Ovary (tissue), 9 donors: ENCODE measurements around the gene DEFB110. TPM values are rescaled to one million over a fixed set of nuclear protein-coding genes. Genes with fewer than 3 reads are reported as not detected.

Source experiments
- DNase-seq, 5 donors: peaks; one replicate each; pipeline ENCODE4 v3.0.0-alpha.2; 2019 to 2020
- H3K27ac ChIP-seq, 2 donors: fragments of 200-600 bp; one replicate each; pipeline versions ENCODE4 v1.5.1 to v1.8.0; 2019 to 2022
- H3K27me3 ChIP-seq: fragments of 200-600 bp; one replicate; pipeline ENCODE4 v1.8.0; 2022
- H3K36me3 ChIP-seq: fragments of 200-600 bp; sonication (generic); one replicate; pipeline ENCODE4 v1.5.1; 2019
- H3K4me1 ChIP-seq: one replicate; pipeline ENCODE4 v1.8.1; 2013; ENCODE audit warnings: mild to moderate bottlenecking, moderate library complexity; ENCODE audit not compliant: insufficient read depth
- H3K4me3 ChIP-seq: fragments of 200-600 bp; sonication (generic); one replicate; pipeline ENCODE4 v1.5.1; 2017
- H3K9me3 ChIP-seq, 2 donors: fragments of 200-600 bp in 1 of 2; sonication (generic) in 1 of 2; one replicate each; pipeline versions ENCODE4 v1.5.1 to v1.8.1; 2013 to 2019; ENCODE audit warnings: mild to moderate bottlenecking in 1 of 2, moderate library complexity in 1 of 2
- CTCF ChIP-seq, 3 donors: fragments of 450-650 bp in 2 of 3; fragments of 200-600 bp in 1 of 3; IDR thresholded peaks; one replicate each; pipeline versions ENCODE4 v1.5.1 to v1.8.0; 2016 to 2022; ENCODE audit warnings: antibody characterized with exemption in 3 of 3, mild to moderate bottlenecking in 1 of 3
- EP300 ChIP-seq: sonication (generic); formaldehyde crosslinking; IDR thresholded peaks from one replicate; pipeline ENCODE4 v1.6.1; 2017; ENCODE audit warnings: antibody characterized with exemption
- POLR2A ChIP-seq: fragments of 450-650 bp; IDR thresholded peaks from one replicate; pipeline ENCODE4 v1.6.1; 2017; ENCODE audit warnings: antibody characterized with exemption, mild to moderate bottlenecking, moderate library complexity
- WGBS, 3 donors: extraction: QIAGEN DNeasy Blood & Tissue Kit in 1 of 3; methylation state at CpG; one replicate each; pipeline versions ENCODE4 v1.1.5 to v1.1.7; 2013 to 2017; 5-methylcytosine and 5-hydroxymethylcytosine counted together
- intact Hi-C, 4 donors: fragments of 100-400 bp; cut with DNase I; formaldehyde crosslinking; loops; one replicate each; pipeline versions ENCODE4 v1.11.0 to v1.15.1; 2022 to 2023
- polyA plus RNA-seq, 2 donors: library from polyadenylated mRNA; stranded (reverse); fragments of 200-250 nt in 1 of 2; fragments of 350-450 nt in 1 of 2; fragmentation: Illumina TruSeq in 1 of 2; extraction: RNeasy Lipid Tissue Mini Kit (QIAGEN cat#74804) in 1 of 2; gene quantifications; one replicate each; pipeline ENCODE4 v1.2.3, GENCODE V29; 2013 to 2014
- total RNA-seq, 7 donors: library from RNA; depleted of rRNA in 2 of 7; stranded (reverse); fragments of >200 nt in 2 of 7; fragmentation: NEBNext Ultra II Directional in 3 of 7; extraction: Animal tissue kit (Norgen Biotek cat#: 25700) in 3 of 7; gene quantifications; one replicate each; pipeline versions ENCODE4 v1.1.0 to v1.2.4, GENCODE V29; 2016 to 2023
- donor health status: DM: no; HTN: no; CAD: no; lungs with moderate emphysema.
- donor health status: DM: no; HTN: no; CAD: no.
- donor health status: Bipolar disorder and iron deficiency.
- donor health status: DM: yes; HTN: yes; CAD: no.
- donor health status: DM: no; HTN: no; CAD: no.
- donor health status: DM: yes; HTN: yes; CAD: no.

Gene DEFB110
- total and polyA plus RNA-seq, 9 donors, result not detected

- Histone ChIP-seq H3K27ac (no peak overlapping the region), H3K27me3 (no peaks in the 10 kb centered on the region), H3K9me3 (no peaks in the 10 kb centered on the region), H3K4me3 (no peak overlapping the region), H3K4me1 (no peaks in the 10 kb centered on the region), H3K36me3 (no peaks in the 10 kb centered on the region)
- WGBS, 3 donors, result 86 to 87% (median 87%) methylated on average over 4 of the region's 4 CpGs
- DNase-seq, result no peak
- TF ChIP-seq EP300 (no peak), POLR2A (no peak), CTCF (IDR thresholded peaks at IDR 0.05) (no peak)
- intact Hi-C loops, result no loop called here
Measured at GRCh38 chr6:50025258-50025657, 3.5 kb upstream of the DEFB110 start.

- Histone ChIP-seq H3K36me3 (no peaks in the 10 kb centered on the region), H3K9me3 (no peaks in the 10 kb centered on the region), H3K27me3 (no peaks in the 10 kb centered on the region), H3K4me1 (no peaks in the 10 kb centered on the region), H3K4me3 (no peak overlapping the region), H3K27ac (no peak overlapping the region)
- TF ChIP-seq CTCF (IDR thresholded peaks at IDR 0.05), result no peak
- TF ChIP-seq EP300, result no peak
- no peak for TF ChIP-seq POLR2A
- DNase-seq, result no peak
- WGBS, 3 donors, result 63 to 78% (median 71%) methylated on average over 3 of the region's 3 CpGs
- intact Hi-C loops, result no loop called here
Measured at GRCh38 chr6:50007819-50008218, 14.0 kb downstream of the DEFB110 start.

GRCh38 chr6:50003139-50003538 lies 18.7 kb downstream of the DEFB110 start:
- Histone ChIP-seq H3K27me3 (peaks cover 3% of the 10 kb centered on the region), H3K4me1 (no peaks in the 10 kb centered on the region), H3K4me3 (no peak overlapping the region), H3K36me3 (no peaks in the 10 kb centered on the region), H3K9me3 (no peaks in the 10 kb centered on the region), H3K27ac (no peak overlapping the region)
- TF ChIP-seq POLR2A (no peak), CTCF (IDR thresholded peaks at IDR 0.05) (no peak), EP300 (no peak)
- no peak for DNase-seq
- intact Hi-C loops, result no loop called here
- 19 to 34% (median 20%) methylated on average over 3 of the region's 3 CpGs for WGBS, 3 donors

- Histone ChIP-seq H3K27me3 (peaks cover 3% of the 10 kb centered on the region), H3K4me1 (no peaks in the 10 kb centered on the region), H3K27ac (no peak overlapping the region), H3K36me3 (no peaks in the 10 kb centered on the region), H3K9me3 (no peaks in the 10 kb centered on the region), H3K4me3 (no peak overlapping the region)
- no peak for DNase-seq
- TF ChIP-seq POLR2A, result no peak
- TF ChIP-seq EP300, result no peak
- TF ChIP-seq CTCF (IDR thresholded peaks at IDR 0.05), result no peak
- intact Hi-C loops, result no loop called here
Measured at GRCh38 chr6:49995278-49995677, 26.5 kb downstream of the DEFB110 start.

- Histone ChIP-seq H3K9me3 (no peaks in the 10 kb centered on the region), H3K36me3 (no peaks in the 10 kb centered on the region), H3K4me1 (no peaks in the 10 kb centered on the region), H3K4me3 (no peak overlapping the region), H3K27me3 (no peaks in the 10 kb centered on the region), H3K27ac (no peak overlapping the region)
- 64 to 79% (median 71%) methylated on average over 2 of the region's 2 CpGs for WGBS, 3 donors
- no peak for DNase-seq
- intact Hi-C loops, result no loop called here
- TF ChIP-seq EP300, result no peak
- no peak for TF ChIP-seq CTCF (IDR thresholded peaks at IDR 0.05)
- TF ChIP-seq POLR2A, result no peak
Measured at GRCh38 chr6:49988900-49989299, 32.9 kb downstream of the DEFB110 start.
